ENCODE results near the gene PFKFB3. TPM values are rescaled to one million over a fixed set of nuclear protein-coding genes. Genes with fewer than 3 reads are reported as not detected.

Gene PFKFB3
- total RNA-seq, 1 experiment from 2014 or later: 36.8 TPM

- Histone ChIP-seq H2BK120ac (ENCODE audit: low read depth, low read length, poor library complexity, severe bottlenecking) (no peak overlapping the region), H4K91ac (ENCODE audit: insufficient read length, low read depth, low read length) (no peak overlapping the region), H3K4ac (ENCODE audit: low read depth, low read length) (no peak overlapping the region), H2AK5ac (ENCODE audit: insufficient read length, low read length) (no peak overlapping the region), H3K56ac (ENCODE audit: insufficient read length, low read depth, low read length) (no peak overlapping the region), H3K9ac (ENCODE audit: extremely low read depth, insufficient read length, low read length) (no peak overlapping the region), H3K4me1 (ENCODE audit: insufficient read depth, low read length) (no peaks in the 10 kb centered on the region; the same call in 1 of the 2 replicates), H3K79me1 (ENCODE audit: insufficient read depth, low read depth, low read length, poor library complexity, severe bottlenecking) (peaks cover 5% of the 10 kb centered on the region), H3K14ac (ENCODE audit: insufficient read depth, low read length) (no peak overlapping the region), H4K20me1 (ENCODE audit: control insufficient read depth, insufficient read depth, insufficient read length) (peaks cover 2% of the 10 kb centered on the region), H2BK12ac (ENCODE audit: insufficient read length, low read depth, low read length) (no peak overlapping the region), H3K9me3 (ENCODE audit: control insufficient read depth, low read depth, low read length) (no peaks in the 10 kb centered on the region), H3K18ac (ENCODE audit: insufficient read length, low read depth, low read length) (no peak overlapping the region), H3K23me2 (ENCODE audit: insufficient read length, low read depth, low read length, poor library complexity, severe bottlenecking) (peaks cover 26% of the 10 kb centered on the region), H2AFZ (ENCODE audit: low read length) (no peak overlapping the region), H3K23ac (ENCODE audit: insufficient read length, low read depth, low read length) (no peak overlapping the region), H3K79me2 (ENCODE audit: insufficient read depth, low read length) (peaks cover 2% of the 10 kb centered on the region; the same call in 1 of the 2 replicates), H3T11ph (ENCODE audit: low read length) (no peak overlapping the region), H3K27ac (ENCODE audit: insufficient read length, low read depth, low read length) (no peak overlapping the region), H3K4me2 (ENCODE audit: insufficient read depth, insufficient read length, low read length) (peak overlapping the region; percentile 44), H2BK5ac (ENCODE audit: insufficient read length, low read length) (no peak overlapping the region), H3K27me3 (ENCODE audit: insufficient read depth, low read length) (peaks cover 24% of the 10 kb centered on the region), H4K5ac (ENCODE audit: insufficient read length, low read depth, low read length) (no peak overlapping the region), H2BK15ac (ENCODE audit: low read depth, low read length) (no peak overlapping the region), H2BK20ac (ENCODE audit: low read depth, low read length, poor library complexity, severe bottlenecking) (no peak overlapping the region), H4K8ac (replicated peaks; ENCODE audit: insufficient read length, low read depth, low read length) (no peak overlapping the region)
- no CpG with 5 or more reads among the region's 29 CpGs for WGBS (ENCODE audit: extremely low coverage, insufficient read length, low lambda C conversion rate)
- H3K4me1 Mint-ChIP-seq: peaks cover 26 to 28% of the 10 kb centered on the region in 2 experiments
- TF ChIP-seq CTCF (conservative IDR thresholded peaks at IDR 0.05): no peak
- peaks cover 4 to 7% (median 6%) of the 10 kb centered on the region in 3 experiments; a peak in 4 of 7 replicates for H3K36me3 Mint-ChIP-seq (ENCODE audit: insufficient read depth in 1 of 3, low read depth in 3 of 3)
- DNase-seq: no peak
- peak overlapping the region; percentile 63 to 86 for H3K4me3 Mint-ChIP-seq
- peaks cover 51% of the 10 kb centered on the region for H3K27me3 Mint-ChIP-seq (ENCODE audit: low read depth)
- H3K27ac Mint-ChIP-seq: no peak overlapping the region
- peaks cover 0 to 1% of the 10 kb centered on the region in 2 experiments; a peak in 2 of 5 replicates for H3K9me3 Mint-ChIP-seq
These were observed 541 bp upstream of the PFKFB3 start for GRCh38 chr10:6202098-6202683.

All from H9 (cell line).